ENCODE results near the gene POFUT2. TPM values are rescaled to one million over a fixed set of nuclear protein-coding genes. Genes with fewer than 3 reads are reported as not detected.

The POFUT2 gene
- total RNA-seq, 2 experiments from 2014 or later = 56.6 to 57.2 TPM

DNA sequence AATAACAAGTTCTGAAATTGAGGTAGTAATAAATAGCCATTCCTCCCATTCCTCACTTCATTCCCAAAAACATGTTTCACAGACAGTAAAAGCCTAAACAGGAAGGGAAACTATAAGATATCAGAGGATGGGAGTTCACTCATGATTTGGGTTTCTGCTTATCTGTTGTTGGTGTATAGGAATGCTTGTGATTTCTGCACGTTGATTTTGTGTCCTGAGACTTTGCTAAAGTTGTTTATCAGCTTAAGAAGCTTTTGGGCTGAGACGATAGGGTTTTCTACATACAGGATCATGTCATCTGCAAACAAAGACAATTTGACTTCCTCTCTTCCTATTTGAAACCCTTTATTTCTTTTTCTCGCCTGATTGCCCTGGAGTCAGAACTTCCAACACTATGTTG lies 26.0 kb upstream of the POFUT2 start:
- Histone ChIP-seq H3K36me3 (ENCODE audit: insufficient read depth, low read length) (no peaks in the 10 kb centered on the region), H3K4me1 (ENCODE audit: insufficient read depth, low read length) (peaks cover 5% of the 10 kb centered on the region), H3K9me3 (ENCODE audit: control insufficient read depth in 1 of 2, insufficient read depth in 1 of 2, low read length in 2 of 2) (peaks cover 0 to 5% of the 10 kb centered on the region in 2 experiments), H3K27me3 (ENCODE audit: control insufficient read depth in 1 of 2, insufficient read depth in 2 of 2, low read length in 2 of 2) (no peaks in the 10 kb centered on the region), H3K27ac (ENCODE audit: low read depth in 1 of 2, low read length in 2 of 2) (no peak overlapping the region), H3K4me3 (ENCODE audit: low read length) (no peak overlapping the region)
- CTCF ChIA-PET = no interaction called here
- Mint-ChIP-seq H3K36me3 (ENCODE audit: low read depth) (no peaks in the 10 kb centered on the region), H3K4me3 (no peak overlapping the region), H3K4me1 (ENCODE audit: low read depth) (peaks cover 6% of the 10 kb centered on the region), H3K9me3 (peaks cover 3% of the 10 kb centered on the region), H3K27ac (no peak overlapping the region), H3K27me3 (no peaks in the 10 kb centered on the region)
- POLR2A ChIA-PET = no interaction called here
- TF ChIP-seq, protein P1, sequence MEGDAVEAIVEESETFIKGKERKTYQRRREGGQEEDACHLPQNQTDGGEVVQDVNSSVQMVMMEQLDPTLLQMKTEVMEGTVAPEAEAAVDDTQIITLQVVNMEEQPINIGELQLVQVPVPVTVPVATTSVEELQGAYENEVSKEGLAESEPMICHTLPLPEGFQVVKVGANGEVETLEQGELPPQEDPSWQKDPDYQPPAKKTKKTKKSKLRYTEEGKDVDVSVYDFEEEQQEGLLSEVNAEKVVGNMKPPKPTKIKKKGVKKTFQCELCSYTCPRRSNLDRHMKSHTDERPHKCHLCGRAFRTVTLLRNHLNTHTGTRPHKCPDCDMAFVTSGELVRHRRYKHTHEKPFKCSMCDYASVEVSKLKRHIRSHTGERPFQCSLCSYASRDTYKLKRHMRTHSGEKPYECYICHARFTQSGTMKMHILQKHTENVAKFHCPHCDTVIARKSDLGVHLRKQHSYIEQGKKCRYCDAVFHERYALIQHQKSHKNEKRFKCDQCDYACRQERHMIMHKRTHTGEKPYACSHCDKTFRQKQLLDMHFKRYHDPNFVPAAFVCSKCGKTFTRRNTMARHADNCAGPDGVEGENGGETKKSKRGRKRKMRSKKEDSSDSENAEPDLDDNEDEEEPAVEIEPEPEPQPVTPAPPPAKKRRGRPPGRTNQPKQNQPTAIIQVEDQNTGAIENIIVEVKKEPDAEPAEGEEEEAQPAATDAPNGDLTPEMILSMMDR (IDR thresholded peaks at IDR 0.05) = no peak
- ATAC-seq (ENCODE audit: poor library complexity) (no peak), DNase-seq (no peak)
- intact Hi-C loops (cut with DNase I, micrococcal nuclease) = loop anchor here in 1 of 2 experiments (5.0 kb wide), 1 partner anchor 74 kb away; no protein-coding TSS in a partner anchor

DNA sequence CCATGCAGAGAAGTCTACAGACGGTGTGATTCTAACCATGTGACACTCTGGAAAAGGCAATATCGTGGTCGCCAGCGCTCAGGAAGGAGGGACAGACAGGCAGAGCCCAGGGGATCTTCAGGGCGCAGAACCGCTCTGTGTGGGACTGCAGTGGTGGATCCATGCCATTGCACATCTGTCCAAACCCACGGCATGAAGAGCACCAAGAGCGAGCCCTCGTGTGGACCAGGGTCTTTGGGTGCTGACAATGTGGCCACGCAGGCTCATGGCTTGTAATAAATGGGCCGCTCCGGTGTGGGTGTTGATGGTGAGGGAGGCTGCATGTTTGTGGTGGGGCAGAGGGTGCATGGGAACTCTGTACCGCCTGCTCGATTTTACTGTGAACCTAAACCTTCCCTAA lies 25.3 kb upstream of the POFUT2 start:
- TF ChIP-seq, protein P1 (IDR thresholded peaks at IDR 0.05) = no peak
- no peak overlapping the region for H3K4me3 ChIP-seq (ENCODE audit: low read length)
- H3K4me1 ChIP-seq (ENCODE audit: insufficient read depth, low read length) = peaks cover 10% of the 10 kb centered on the region
- H3K9me3 Mint-ChIP-seq = peaks cover 3% of the 10 kb centered on the region
- no peak overlapping the region for H3K27ac Mint-ChIP-seq
- no peaks in the 10 kb centered on the region for H3K36me3 Mint-ChIP-seq (ENCODE audit: low read depth)
- peaks cover 0 to 5% of the 10 kb centered on the region in 2 experiments for H3K9me3 ChIP-seq (ENCODE audit: control insufficient read depth in 1 of 2, insufficient read depth in 1 of 2, low read length in 2 of 2)
- H3K4me3 Mint-ChIP-seq = no peak overlapping the region
- no peak overlapping the region for H3K27ac ChIP-seq (ENCODE audit: low read depth in 1 of 2, low read length in 2 of 2)
- intact Hi-C loops (cut with DNase I, micrococcal nuclease) = loop anchor here in 1 of 2 experiments (5.0 kb wide), 1 partner anchor 74 kb away; no protein-coding TSS in a partner anchor
- peaks cover 7% of the 10 kb centered on the region for H3K4me1 Mint-ChIP-seq (ENCODE audit: low read depth)
- H3K27me3 ChIP-seq (ENCODE audit: control insufficient read depth in 1 of 2, insufficient read depth in 2 of 2, low read length in 2 of 2) = no peaks in the 10 kb centered on the region
- no peaks in the 10 kb centered on the region for H3K27me3 Mint-ChIP-seq
- DNase-seq (no peak), ATAC-seq (ENCODE audit: poor library complexity) (no peak)
- POLR2A ChIA-PET = no interaction called here
- H3K36me3 ChIP-seq (ENCODE audit: insufficient read depth, low read length) = no peaks in the 10 kb centered on the region
- CTCF ChIA-PET = no interaction called here

DNA sequence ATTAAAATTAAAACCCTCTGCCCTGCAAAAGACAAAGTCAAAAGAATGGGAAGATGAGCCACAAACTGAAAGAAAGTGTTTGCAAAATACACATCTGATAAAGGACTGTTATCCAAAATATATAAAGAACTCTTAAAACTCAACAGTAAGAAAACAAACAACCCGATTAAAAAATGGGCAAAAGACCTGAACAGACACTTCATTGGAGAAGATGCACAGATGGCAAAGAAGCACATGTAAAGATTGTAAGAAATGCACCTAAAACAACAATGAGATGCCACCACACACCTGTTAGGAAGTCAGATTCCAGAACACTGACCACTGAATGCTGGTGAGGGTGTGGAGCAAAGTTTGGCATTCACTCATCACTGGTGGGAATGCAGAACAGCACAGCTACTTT lies 24.6 kb upstream of the POFUT2 start:
- no peak for ATAC-seq (ENCODE audit: poor library complexity)
- H3K27ac ChIP-seq (ENCODE audit: low read depth in 1 of 2, low read length in 2 of 2) = no peak overlapping the region
- H3K4me1 Mint-ChIP-seq (ENCODE audit: low read depth) = peaks cover 7% of the 10 kb centered on the region
- no peaks in the 10 kb centered on the region for H3K27me3 Mint-ChIP-seq
- intact Hi-C loops (cut with DNase I, micrococcal nuclease) = loop anchor here in 1 of 2 experiments (5.0 kb wide), 1 partner anchor 75 kb away; no protein-coding TSS in a partner anchor
- H3K4me3 Mint-ChIP-seq = no peak overlapping the region
- no peak overlapping the region for H3K4me3 ChIP-seq (ENCODE audit: low read length)
- peaks cover 3% of the 10 kb centered on the region for H3K9me3 Mint-ChIP-seq
- CTCF ChIA-PET = no interaction called here
- DNase-seq = no peak
- H3K27ac Mint-ChIP-seq = no peak overlapping the region
- TF ChIP-seq, protein P1 (IDR thresholded peaks at IDR 0.05) = no peak
- POLR2A ChIA-PET = no interaction called here
- H3K36me3 Mint-ChIP-seq (ENCODE audit: low read depth) = no peaks in the 10 kb centered on the region
- H3K9me3 ChIP-seq (ENCODE audit: control insufficient read depth in 1 of 2, insufficient read depth in 1 of 2, low read length in 2 of 2) = peaks cover 0 to 5% of the 10 kb centered on the region in 2 experiments
- H3K36me3 ChIP-seq (ENCODE audit: insufficient read depth, low read length) = no peaks in the 10 kb centered on the region
- peaks cover 10% of the 10 kb centered on the region for H3K4me1 ChIP-seq (ENCODE audit: insufficient read depth, low read length)
- no peaks in the 10 kb centered on the region for H3K27me3 ChIP-seq (ENCODE audit: control insufficient read depth in 1 of 2, insufficient read depth in 2 of 2, low read length in 2 of 2)
